ENCODE results near the gene HNRNPM.

DNA sequence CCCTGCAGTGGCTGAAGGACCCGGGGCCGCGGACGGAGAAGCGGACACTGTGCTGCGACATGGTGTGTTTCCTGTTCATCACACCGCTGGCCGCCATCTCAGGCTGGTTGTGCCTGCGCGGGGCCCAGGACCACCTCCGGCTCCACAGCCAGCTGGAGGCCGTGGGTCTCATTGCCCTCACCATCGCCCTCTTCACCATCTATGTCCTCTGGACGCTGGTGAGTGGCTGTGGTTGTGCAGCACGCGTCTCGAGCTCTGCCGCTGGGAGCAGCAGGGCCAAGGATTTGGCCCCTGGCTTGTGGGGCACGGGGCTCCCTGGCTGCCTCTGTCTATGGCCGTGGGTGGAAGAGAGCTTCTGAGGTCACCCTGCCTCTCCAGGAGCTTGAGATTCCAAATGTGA lies 14.1 kb upstream of the HNRNPM start:
- TF ChIP-seq, protein P1, sequence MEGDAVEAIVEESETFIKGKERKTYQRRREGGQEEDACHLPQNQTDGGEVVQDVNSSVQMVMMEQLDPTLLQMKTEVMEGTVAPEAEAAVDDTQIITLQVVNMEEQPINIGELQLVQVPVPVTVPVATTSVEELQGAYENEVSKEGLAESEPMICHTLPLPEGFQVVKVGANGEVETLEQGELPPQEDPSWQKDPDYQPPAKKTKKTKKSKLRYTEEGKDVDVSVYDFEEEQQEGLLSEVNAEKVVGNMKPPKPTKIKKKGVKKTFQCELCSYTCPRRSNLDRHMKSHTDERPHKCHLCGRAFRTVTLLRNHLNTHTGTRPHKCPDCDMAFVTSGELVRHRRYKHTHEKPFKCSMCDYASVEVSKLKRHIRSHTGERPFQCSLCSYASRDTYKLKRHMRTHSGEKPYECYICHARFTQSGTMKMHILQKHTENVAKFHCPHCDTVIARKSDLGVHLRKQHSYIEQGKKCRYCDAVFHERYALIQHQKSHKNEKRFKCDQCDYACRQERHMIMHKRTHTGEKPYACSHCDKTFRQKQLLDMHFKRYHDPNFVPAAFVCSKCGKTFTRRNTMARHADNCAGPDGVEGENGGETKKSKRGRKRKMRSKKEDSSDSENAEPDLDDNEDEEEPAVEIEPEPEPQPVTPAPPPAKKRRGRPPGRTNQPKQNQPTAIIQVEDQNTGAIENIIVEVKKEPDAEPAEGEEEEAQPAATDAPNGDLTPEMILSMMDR (IDR thresholded peaks at IDR 0.05; ENCODE audit: low read length), result no peak
- TF ChIP-seq EZH2 (optimal IDR thresholded peaks at IDR 0.05; ENCODE audit: low read depth, low read length) (no peak), EZH2phosphoT487 (IDR thresholded peaks at IDR 0.05; ENCODE audit: low read length) (no peak)
